NCI-H1436 treated with DMSO at 0.1 percent for 48 hours (cell line): ENCODE data around the gene TXNRD1.
"Not testable (repeated sequence)": the region's sequence is repeated elsewhere in the genome, so short reads cannot be mapped to it uniquely, and the experiment has no call there.

Experiments
- DNase-seq: peaks from one replicate; lab custom pipeline; 2025; lab: John Stamatoyannopoulos, UW

TXNRD1 gene

DNA sequence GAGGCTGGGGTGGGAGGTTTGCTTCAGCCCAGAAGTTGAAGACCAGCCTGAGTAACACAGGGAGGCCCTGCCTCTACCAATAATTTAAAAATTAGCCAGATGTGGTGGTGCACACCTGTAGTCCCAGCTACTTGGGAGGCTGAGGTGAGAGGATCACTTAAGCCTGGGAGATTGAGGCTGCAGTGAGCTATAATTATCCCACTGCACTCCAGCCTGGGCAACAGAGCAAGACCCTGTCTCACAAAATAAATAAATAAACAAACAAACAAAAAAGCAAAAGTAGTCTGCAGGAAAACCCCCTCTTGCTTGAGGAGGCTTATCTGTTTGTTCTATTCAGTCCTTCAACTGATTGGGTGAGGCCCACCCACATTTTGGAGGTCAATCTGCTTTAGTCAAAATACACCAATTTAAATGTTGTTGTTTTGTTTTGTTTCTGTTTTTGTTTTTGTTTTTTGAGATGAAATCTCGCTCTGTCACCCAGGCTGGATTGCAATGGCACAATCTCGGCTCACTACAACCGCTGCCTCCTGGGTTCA, 24.9 kb upstream of the TXNRD1 start:
- no peak for DNase-seq

DNA sequence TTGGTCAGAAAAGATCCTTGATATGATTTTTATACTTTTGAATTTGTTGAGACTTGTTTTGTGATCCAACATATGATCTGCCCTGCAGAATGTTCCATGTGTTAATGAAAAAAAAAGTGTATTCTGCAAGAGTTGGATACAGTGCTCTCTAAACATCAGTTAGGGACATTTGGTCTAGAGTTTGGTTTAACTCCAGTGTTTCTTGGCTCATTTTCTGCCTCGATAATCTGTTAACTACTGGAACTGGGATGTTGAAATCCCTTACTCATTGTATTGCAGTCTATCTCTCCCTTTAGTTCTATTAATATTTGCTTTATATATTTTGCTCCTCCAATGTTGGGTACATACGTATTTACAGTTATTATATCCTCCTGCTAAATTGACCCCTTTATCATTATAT, 18.3 kb upstream of the TXNRD1 start:
- DNase-seq, result no peak

DNA sequence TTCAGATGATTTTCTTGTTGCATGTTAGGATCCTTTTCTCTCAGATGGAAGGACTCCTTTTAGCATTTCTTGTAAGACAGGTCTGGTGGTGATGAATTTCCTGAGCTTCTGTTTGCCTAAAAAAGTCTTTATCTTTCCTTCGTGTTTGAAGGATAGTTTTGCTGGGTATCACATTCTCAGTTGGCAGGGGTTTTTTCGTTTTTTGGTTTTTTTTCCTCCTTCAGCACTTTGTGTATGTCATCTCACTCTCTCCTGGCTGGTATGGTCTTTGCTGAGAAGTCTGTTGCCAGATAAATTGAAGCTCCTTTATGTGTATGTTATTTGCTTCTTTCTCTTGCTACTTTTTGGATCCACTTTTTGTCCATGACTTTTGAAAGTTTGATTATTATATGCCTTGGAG, 15.6 kb upstream of the TXNRD1 start:
- DNase-seq, result no peak

DNA sequence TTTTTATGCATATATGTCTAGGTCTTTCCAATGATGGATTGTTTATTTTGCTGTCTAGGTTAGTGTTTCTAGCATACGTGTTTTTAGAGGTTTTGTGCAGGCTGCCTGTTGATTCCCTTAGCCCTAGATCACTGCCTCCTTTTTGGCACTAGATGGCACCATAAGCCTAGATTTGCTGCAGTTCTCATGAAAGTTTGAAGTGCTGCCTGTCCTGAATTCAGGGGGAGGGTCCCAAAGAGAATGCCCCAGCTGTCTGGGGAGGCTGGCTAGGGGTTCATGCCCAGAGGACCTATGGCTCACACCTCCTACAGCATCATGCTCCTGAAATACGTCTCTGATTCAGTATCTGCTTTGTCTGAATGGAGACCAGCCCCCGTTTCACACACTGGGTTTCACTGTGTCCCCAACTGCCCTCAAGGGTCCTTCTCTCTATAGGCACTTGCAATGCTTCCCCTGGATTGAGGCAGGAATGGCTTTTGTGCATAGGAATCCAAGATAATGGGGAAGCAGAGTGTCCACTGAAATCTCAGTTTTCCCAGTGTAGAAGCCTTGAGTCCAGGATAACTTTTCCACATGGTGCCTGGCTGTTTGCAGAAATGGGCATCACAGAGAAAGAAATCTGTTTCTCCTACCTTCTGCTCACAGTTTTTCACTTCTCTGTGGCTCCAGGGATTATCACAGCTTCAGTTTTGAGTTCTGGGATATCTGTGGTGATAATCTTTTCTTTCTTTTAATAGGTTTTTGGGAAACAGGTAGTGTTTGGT, 14.2 kb upstream of the TXNRD1 start:
- DNase-seq, result no peak

DNA sequence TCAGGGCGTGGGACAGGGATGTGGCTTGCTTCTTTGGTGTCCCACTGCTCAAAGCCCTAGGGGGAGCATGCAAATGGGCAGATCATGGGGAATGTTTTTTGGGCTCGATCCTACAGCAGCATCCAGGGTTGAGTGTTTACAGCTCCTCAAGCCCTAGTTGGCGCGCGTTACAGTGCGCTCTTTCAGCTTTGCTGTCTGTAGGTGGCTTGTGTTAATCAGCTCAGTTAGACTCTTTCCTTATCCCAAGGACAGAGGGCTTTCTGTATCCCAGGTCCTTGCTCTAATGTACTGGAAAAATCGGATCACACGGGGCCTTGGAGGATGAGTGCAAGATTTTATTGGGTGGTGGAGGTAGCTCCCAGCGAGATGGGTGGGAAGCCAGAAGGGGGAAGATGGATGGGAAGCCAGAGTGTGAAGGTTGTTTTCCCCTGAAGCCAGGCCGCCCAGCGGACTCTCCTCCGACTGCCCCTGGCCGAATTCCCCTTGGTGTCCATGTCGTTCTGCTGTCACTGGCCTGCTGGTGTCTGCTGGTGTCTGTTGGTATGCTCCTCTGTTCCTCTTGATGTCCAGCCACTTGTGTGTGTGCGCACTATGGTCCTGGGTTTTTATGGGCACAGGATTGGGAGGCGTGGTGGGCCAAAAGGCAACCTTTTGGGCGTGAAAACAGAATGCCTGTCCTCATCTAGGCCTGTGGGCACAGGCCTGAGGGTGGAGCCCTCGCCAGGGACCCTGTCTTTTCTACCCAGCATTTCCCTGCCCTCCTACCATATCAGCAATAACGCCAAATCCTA, 10.7 kb upstream of the TXNRD1 start:
- no peak for DNase-seq

DNA sequence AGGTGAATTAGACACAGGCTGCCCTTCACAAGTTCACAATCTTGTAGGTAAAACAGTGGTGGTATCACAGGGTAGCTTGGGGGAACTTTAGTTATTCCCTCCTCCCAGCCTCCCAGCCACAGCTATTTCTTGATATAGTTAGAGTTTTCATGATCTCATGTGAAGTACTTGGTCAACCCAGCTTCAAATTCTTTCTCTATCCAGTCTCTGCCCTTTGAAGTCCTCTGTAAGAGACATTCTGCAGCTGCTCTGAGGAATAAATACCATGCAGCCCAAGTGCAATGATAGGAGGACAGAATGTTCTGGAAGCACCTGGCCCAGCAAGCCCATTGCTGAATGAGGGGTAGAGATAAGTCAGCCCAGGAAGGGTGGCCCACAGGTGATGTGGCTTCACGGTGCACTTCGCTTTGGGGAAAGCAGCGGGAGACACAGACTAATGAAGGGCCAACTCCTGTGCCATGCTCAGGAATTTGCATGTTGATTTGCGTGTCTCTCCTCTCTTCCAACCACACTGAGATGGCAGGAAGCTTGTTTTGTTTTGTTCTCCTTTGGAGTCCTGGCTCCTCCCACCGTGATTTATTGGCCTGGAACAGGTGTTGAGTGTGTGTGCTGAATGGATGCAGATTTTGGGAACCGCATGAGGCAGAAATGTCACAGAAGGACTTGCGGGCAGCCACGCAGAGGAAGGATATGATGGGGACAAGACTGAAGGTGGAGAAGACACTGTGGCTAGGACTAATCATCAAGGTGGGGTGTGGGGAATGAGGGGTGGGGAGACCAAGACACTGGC, 8.0 kb upstream of the TXNRD1 start:
- no peak for DNase-seq

DNA sequence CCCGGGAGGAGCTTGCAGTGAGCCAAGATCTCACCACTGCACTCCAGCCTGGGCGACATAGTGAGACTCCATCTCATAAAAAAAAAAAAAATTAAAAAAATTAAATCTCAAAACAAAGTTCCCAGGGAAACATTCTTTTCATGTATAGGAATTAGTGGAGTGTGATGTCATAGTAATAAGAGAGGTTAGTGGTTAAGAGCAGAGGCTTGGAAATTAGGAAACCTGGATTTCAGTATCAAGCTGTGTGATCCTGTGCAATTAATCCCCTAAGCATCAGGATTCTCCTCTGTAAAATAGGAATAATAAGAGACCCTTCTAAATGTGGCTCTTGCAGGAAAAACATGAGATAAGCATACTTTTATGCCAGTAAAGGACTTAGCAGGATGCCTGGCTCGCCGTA, 3.1 kb upstream of the TXNRD1 start:
- no peak for DNase-seq

DNA sequence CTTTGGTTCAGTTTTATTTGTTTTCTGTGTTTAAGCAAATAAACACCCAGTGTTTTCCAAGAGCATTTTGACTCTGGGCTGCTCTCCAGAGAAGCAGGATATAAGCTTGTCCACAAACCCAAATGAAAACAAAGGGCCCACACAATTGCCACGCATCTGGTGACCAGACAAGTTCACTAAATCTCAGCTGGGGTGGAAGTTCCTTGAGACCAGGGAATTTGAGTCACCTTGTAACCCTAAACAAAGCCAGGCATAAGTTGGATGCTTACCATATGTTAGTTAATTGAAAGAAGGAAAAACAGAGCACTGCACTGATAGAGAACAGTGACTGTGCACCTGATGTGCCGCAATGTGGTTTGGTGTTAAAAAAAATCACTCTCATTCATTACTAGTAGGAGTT, 1.6 kb upstream of the TXNRD1 start:
- no peak for DNase-seq

DNA sequence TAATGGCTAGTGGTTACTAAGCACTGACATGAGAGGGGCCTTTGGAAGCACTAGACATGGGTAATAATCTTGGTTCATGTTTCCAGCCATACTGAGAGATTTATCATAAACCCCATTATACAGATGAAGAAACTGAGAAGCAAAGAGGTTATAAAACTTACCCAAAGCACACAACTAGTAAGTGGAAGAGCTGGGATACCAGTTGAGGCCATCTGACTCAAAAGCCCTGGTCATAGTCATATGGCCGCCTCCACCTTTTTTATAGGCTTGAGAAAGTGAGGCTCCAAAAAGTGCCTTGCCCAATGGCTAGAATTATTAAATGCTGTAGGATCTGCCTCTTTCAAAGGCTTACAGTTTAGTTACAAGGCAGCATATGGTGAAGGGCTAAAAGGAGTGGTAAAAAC, 944 bp downstream of the TXNRD1 start:
- DNase-seq, result no peak

DNA sequence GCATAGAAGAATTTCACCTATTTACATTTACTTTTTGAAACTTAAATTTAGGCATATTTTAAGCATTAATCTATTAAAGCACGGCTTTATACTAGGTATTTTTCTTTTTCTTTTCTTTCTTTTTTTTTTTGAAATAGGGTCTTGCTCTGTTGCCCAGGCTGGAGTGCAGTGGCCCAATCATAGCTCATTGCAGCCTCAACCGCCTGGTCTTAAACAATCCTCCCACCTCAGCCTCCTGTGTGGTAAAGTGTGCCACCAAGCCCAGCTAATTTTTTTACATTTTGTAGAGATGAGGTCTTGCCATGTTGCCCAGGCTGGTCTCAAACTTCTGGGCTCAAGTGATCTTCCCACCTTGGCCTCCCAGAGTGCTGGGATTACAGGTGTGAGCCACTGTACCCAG, 2.9 kb downstream of the TXNRD1 start:
- DNase-seq, result not testable (repeated sequence)

DNA sequence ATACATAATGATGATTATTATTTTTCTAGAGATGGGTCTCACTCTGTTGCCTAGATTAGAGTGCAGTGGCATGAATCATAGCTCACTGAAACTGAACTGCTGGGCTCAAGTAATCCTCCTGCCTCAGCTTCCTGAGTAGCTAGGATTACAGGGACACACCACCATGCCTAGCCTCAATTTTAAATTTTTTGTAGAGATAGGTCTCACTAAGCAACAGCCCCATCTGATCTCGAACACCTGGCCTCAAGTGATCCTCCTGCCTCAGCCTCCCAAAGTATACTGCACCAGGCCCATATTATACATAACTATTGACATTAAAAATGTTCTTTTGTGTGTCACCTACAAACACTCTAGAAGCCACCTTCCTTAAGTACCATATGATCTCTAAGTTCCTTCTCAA, 3.4 kb downstream of the TXNRD1 start:
- DNase-seq, result no peak

DNA sequence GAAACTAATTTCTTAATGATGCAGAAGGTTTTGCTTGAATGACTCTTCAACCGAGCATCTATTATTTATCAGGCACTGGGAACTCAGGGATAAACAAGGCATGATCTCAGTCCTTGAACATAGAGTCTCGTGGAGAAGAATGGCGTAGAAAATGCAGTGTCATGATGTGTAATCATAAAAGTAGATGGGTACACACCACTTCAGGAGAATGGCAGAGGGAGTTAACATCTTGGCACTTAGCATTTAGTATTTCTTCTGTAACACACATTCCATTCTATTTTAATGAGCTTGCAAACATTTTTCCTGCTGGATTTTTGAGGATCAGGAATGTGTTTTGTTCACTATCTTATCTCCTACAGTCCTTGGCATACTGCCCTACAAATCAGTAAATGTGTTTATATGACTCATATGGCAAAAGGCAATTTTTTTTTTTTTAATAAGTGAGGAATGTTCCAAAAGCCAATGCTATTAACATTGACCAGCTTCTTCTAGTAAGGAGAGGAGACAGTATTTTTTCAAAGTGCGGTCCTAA, 3.8 kb downstream of the TXNRD1 start:
- peak; percentile 61 for DNase-seq

DNA sequence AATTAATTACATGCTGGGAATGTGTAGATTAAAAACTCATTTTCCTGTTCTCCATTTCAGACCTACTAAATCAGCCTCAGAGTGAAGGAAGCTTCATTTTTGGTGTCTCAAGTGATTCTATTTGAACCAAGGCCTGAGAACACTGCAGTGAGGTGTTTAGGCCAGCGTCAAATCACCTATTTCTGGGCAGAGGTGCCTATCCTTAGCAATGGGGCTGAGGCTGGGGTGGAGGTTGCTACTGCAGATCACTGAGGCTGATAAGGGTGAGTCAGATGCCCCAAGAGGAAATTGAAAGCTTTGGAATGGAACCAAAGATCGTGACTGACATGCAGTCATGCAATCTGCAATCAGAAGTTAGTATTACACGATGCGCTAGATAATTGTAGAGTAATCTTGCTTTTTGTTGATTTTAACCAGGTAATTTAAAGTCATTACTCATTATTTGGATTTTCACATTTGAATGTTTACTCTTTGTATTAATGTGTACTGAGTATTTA, 4.4 kb downstream of the TXNRD1 start:
- DNase-seq, result peak; percentile 96

DNA sequence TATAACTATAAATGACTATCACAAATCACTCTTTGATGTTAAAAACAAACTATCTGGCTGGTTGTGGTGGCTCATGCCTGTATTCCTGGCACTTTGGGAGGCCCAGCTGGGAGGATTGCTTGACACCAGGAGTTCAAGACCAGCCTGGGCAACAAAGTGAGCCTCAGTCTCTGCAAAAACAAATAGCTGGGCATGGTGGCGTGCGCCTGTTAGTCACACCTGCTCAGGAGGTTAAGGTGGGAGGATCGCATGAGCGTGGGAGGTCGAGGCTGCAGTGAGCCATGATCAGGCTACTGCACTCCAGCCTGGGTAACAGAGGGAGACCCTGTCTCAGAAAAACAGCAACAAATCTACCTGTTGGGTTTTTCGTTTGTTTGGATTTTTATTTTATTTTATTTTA, 5.4 kb downstream of the TXNRD1 start:
- DNase-seq, result no peak

DNA sequence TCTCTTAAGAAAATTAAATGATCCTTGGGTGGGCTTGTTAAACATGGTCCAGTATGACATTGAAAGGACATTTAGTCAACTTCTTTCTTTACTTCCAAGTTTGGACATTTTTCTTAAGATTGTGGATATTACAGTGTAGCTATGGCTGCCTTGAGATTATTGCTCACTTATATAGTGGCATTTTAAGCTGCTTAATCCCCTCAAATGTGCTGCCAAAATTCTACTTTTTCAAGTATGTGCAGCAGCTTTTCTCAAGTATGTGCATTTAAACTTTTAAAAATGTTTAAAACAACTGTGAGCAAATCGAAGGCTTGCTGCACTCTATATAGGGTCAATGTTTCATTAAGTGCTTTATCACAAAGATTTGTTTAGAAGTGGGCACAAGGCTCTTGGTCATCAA, 7.4 kb downstream of the TXNRD1 start:
- DNase-seq, result no peak

DNA sequence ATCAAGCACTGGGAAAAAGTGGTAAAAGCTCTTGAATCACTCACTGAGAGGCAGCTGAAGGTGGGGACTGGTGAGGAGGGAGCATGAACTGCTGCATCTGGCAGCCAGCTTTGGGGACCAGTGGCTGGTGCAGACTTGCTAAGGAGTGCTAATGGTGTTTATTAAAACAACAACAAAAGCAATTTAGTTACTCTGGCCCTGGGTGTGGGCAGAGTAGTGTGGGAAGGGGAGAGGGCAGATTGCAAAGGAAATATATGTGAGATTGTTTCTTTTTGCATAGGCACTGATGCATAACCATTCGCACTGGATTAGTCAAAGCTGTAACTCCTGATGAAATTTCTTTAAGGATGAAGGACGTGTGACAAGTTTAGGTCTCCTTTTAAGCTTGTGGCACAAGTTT, 8.1 kb downstream of the TXNRD1 start:
- DNase-seq, result no peak

DNA sequence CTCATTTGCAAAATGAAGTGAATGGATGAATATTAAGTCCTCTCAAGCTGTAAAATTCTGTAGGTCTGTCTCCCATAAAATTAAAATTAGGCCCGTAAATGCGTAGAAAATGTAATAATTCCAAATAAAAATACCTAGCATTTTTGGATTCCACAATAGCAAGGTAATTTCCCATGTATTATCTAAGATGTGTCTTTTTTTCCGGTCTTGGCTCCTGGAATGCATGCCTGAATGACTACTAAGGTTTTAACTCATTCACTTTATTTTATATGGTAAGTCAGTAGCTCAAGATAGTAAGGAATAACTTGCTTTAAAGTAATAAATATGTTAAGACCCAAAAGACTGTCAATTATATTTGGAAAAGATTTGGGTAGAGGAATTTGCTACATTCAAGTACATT, 11.1 kb downstream of the TXNRD1 start:
- no peak for DNase-seq

DNA sequence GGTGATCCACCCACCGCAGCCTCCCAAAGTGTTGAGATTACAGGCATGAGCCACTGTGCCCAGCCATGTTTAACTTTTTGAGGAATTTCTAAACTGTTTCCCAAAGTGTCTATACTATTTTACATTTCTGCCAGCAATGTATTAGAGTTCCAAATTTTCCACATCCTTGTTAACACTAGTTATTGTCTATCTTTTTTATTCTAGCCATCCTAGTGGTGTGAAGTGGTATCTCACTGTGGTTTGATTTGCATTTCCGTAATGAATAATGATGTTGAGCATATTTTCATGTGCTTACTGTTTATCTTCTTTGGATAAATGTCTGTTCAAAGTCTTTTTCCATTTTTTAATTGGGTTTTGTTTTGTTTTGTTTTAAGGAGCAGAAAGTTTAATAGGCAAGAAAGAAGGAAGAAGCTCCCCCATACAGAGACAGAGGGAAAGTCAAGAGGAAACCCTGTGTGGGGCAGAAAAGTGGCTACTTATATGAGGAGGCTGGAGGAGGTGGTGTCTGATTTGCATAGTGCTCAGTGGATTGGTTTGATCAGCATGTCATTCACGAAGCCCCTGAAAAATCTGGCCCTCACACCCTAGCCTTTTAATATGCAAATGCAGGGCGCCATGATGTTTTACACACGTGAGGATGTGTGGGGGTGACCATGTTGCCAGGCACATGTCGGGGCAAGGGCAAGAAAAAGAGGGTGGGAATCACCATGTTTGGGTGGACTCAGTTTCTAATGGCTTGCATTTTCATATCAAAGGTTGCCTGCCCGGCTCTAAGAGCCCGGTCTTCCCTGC, 14.9 kb downstream of the TXNRD1 start:
- no peak for DNase-seq

DNA sequence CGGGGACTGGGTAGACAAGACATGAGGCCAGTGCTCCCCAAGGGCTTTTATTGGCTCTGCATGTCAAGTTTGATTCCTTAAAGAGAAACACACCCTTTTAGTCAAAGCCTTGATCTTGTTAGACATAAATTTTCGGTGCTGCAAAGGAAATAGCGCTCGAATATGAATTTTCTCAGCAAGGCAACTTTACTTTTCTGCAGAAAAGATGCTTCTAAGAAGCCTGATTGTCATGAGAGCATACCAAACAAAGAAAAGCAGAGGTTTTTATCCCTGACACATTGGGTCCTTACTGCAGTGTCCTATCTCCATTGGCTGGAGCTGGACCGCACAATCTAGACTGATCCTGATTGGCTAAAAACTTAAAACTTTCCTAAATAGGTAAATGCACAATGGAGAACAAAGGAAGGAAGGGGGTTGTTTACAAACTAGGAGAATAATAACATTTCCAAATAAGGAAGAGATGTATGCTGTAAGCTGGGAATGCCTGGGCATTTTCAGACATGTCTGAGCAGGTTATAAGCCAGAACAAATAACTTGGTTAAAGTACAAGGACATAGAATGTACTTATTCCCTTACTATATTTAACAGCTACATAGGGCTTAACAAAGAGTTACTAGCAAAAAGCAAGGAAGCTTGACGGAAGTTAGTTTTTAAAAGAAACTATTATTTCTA, 17.2 kb downstream of the TXNRD1 start:
- no peak for DNase-seq

DNA sequence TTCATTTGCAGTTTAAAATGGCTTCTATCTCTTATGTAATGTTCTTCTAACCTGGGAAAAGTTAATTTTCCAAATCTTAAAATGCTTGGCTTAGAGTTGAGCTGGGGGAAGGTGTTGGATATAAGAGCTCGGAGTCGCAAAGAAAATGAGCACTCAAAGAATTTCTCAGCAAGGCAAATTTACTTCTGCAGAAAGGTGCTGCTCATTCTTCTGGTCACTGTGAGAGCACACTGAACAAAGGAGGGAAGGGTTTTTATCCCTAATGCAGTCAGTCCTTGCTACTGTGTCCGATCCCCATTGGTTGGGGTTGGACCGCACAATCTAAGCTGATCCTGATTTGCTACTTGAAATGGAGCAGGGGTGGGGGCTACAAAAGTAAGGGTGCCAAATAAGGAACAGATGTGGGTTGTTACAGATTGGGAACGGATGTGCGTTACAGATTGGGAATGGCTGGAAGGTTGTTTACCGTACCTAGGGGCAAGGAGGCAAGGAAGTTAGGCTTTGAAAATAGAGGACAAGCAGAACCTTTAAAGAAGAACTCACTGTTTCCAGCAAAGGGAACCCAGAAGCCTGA, 19.4 kb downstream of the TXNRD1 start:
- no peak for DNase-seq
